Kidney (tissue), 14 donors: ENCODE results near the gene BACE2. TPM values are rescaled to one million over a fixed set of nuclear protein-coding genes. Genes with fewer than 3 reads are reported as not detected.
"Not testable (repeated sequence)": the region's sequence is repeated elsewhere in the genome, so short reads cannot be mapped to it uniquely, and the experiment has no call there.

Experiments used
- DNase-seq, 5 donors: peaks; one replicate each; pipeline ENCODE4 v3.0.0-alpha.2; 2013 to 2020
- FAIRE-seq: peaks from 2 replicates; lab custom pipeline; 2012; peaks lifted over from hg19 to GRCh38; lab: Jason Lieb, UNC
- H3K27ac ChIP-seq, 2 donors: one replicate each; pipeline ENCODE4 v1.7.0; 2013; ENCODE audit warnings: low read depth in 2 of 2, low read length in 2 of 2, inconsistent platforms in 1 of 2
- H3K27me3 ChIP-seq: one replicate; pipeline ENCODE4 v1.7.1; 2013; ENCODE audit warnings: low read length, inconsistent platforms; ENCODE audit not compliant: control insufficient read depth, insufficient read depth
- H3K36me3 ChIP-seq, 3 donors: one replicate each; pipeline versions ENCODE4 v1.7.0 to v1.7.1; 2013; ENCODE audit warnings: low read length in 3 of 3, control low read depth in 1 of 3, inconsistent platforms in 1 of 3; ENCODE audit not compliant: insufficient read depth in 3 of 3, control insufficient read depth in 2 of 3
- H3K4me1 ChIP-seq, 3 donors: one replicate each; pipeline versions ENCODE4 v1.7.0 to v1.7.1; 2013; ENCODE audit warnings: low read length in 3 of 3, inconsistent platforms in 1 of 3, low read depth in 1 of 3; ENCODE audit not compliant: control insufficient read depth in 2 of 3, insufficient read depth in 2 of 3
- H3K4me3 ChIP-seq, 3 donors: one replicate each; pipeline versions ENCODE4 v1.7.0 to v1.8.1; 2013; ENCODE audit warnings: low read length in 3 of 3, control low read depth in 1 of 3, inconsistent platforms in 1 of 3
- H3K9ac ChIP-seq, 3 donors: one replicate each; pipeline versions ENCODE4 v1.7.0 to v1.7.1; 2013; ENCODE audit warnings: low read length in 3 of 3, control low read depth in 1 of 3, inconsistent platforms in 1 of 3
- H3K9me3 ChIP-seq, 3 donors: one replicate each; pipeline versions ENCODE4 v1.7.0 to v1.7.1; 2013; ENCODE audit warnings: low read length in 3 of 3, control low read depth in 1 of 3, inconsistent platforms in 1 of 3; ENCODE audit not compliant: control insufficient read depth in 2 of 3, insufficient read depth in 1 of 3
- CTCF ChIP-seq: IDR thresholded peaks from 3 replicates; pipeline ENCODE4 v1.5.1; 2012; ENCODE audit warnings: mild to moderate bottlenecking, moderate library complexity, borderline replicate concordance; ENCODE audit not compliant: insufficient read depth; ENCODE audit errors: extremely low read depth
- intact Hi-C: fragments of 100-400 bp; cut with DNase I; formaldehyde crosslinking; loops from one replicate; pipeline ENCODE4 v1.11.1; 2022
- polyA plus RNA-seq: library from polyadenylated mRNA; stranded (reverse); fragments of 350-450 nt; fragmentation: Illumina TruSeq; extraction: RNeasy Lipid Tissue Mini Kit (QIAGEN cat#74804); gene quantifications from one replicate; pipeline ENCODE4 v1.2.3, GENCODE V29; 2014; ENCODE audit warnings: low read depth, low replicate concordance; ENCODE audit not compliant: insufficient read depth
- total RNA-seq: library from RNA; stranded (reverse); fragmentation: NEBNext Ultra II Directional; extraction: Animal tissue kit (Norgen Biotek cat#: 25700); gene quantifications from one replicate; pipeline ENCODE4 v1.2.1, GENCODE V29; 2021
- donor health status: control.
- donor health status: control.
- donor health status: control.
- donor health status: control.
- donor health status: control.
- donor health status: DM: yes; HTN: yes; CAD: no.
- donor health status: Normal renal cell carcinoma (clear cell type).

BACE2 gene
- total and polyA plus RNA-seq, 2 donors from 2014 or later, result 55.5 to 65.7 TPM

GRCh38 chr21:41255190-41255589, 87.2 kb downstream of the BACE2 start:
- intact Hi-C loops, result no loop called here
- no peak overlapping the region for H3K4me3 ChIP-seq
- no peak overlapping the region for H3K9ac ChIP-seq
- H3K36me3 ChIP-seq, result peaks cover 0 to 19% (median 13%) of the 10 kb centered on the region in 3 donors
- no peaks in the 10 kb centered on the region for H3K27me3 ChIP-seq
- DNase-seq (no peak), FAIRE-seq (no peak)
- no peak overlapping the region for H3K27ac ChIP-seq
- H3K9me3 ChIP-seq, result peaks cover 0 to 3% (median 0%) of the 10 kb centered on the region in 3 donors
- peaks cover 0 to 2% (median 0%) of the 10 kb centered on the region in 3 donors for H3K4me1 ChIP-seq
- TF ChIP-seq CTCF, result no peak

GRCh38 chr21:41256231-41256630, 88.3 kb downstream of the BACE2 start:
- H3K4me3 ChIP-seq, FAIRE-seq, H3K27ac ChIP-seq, H3K4me1 ChIP-seq, H3K9ac ChIP-seq, H3K9me3 ChIP-seq, H3K27me3 ChIP-seq, DNase-seq, intact Hi-C loops: not testable (repeated sequence)
- peaks cover 0 to 19% (median 11%) of the 10 kb centered on the region in 3 donors for H3K36me3 ChIP-seq

- H3K36me3 ChIP-seq, result peaks cover 0 to 16% (median 11%) of the 10 kb centered on the region in 3 donors
- intact Hi-C loops, result no loop called here
- H3K4me3 ChIP-seq, result no peak overlapping the region
- no peaks in the 10 kb centered on the region for H3K27me3 ChIP-seq
- H3K4me1 ChIP-seq, result no peaks in the 10 kb centered on the region
- peaks cover 0 to 3% (median 0%) of the 10 kb centered on the region in 3 donors for H3K9me3 ChIP-seq
- no peak overlapping the region for H3K27ac ChIP-seq
- DNase-seq (no peak), FAIRE-seq (no peak)
- no peak for TF ChIP-seq CTCF
- no peak overlapping the region for H3K9ac ChIP-seq
Observed at GRCh38 chr21:41256771-41257702, 89.1 kb downstream of the BACE2 start.

- TF ChIP-seq CTCF, result no peak
- Histone ChIP-seq H3K9ac (no peak overlapping the region), H3K9me3 (peaks cover 0 to 3% (median 0%) of the 10 kb centered on the region in 3 donors), H3K27me3 (no peaks in the 10 kb centered on the region), H3K27ac (no peak overlapping the region), H3K4me1 (no peaks in the 10 kb centered on the region), H3K36me3 (peaks cover 0 to 9% (median 3%) of the 10 kb centered on the region in 3 donors), H3K4me3 (no peak overlapping the region)
- intact Hi-C loops, result no loop called here
- FAIRE-seq (no peak), DNase-seq (no peak)
Observed at GRCh38 chr21:41258617-41259016, 90.7 kb downstream of the BACE2 start.
